Adrenal gland (tissue), 5 donors: ENCODE results near the gene RASA2.

Source experiments
- POLR2A ChIP-seq, 2 donors: fragments of 450-650 bp; IDR thresholded peaks; one replicate each; pipeline ENCODE4 v1.6.1; 2017; ENCODE audit warnings: antibody characterized with exemption in 2 of 2, mild to moderate bottlenecking in 2 of 2, moderate library complexity in 1 of 2
- TF ChIP-seq, protein P1 (sequence below), 6 experiments: fragments of 450-650 bp in 4 of 6; fragments of 200-600 bp in 2 of 6; sonication (generic) in 1 of 6; IDR thresholded peaks; 1 replicate in 5 of 6; 2 replicates in 1 of 6; pipeline versions ENCODE4 v1.5.1 to v1.8.0; 2016 to 2021; ENCODE audit warnings: antibody characterized with exemption in 6 of 6, mild to moderate bottlenecking in 2 of 6, moderate library complexity in 1 of 6
- donor health status: DM: no; HTN: no; CAD: no.

DNA sequence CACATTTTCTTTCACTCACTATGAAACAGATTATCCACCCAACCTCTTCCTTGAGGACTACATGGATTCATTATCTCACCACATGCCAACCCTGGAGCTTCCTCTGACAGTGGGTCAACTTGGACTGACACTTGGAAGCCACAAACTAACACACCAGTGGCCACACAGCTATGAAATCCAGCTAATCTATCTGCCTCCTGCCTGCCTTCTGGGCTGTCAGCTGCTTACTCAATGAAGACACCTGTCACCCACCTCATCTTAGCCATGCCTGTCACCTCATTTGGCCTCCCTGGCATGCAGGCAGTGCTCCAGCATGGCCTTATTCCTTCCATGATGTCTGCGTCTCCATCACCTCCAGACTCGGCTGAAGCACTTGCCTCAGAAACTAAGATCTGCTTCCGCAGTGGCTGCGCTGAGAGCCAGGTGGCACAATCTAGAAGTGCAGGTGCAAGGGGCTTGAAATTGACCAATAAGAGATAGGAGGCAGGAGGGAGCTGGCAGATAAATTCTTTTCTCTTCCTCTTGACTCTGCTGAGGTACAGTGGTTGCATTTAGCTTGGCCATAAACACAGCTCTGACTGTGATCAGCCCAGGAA, 146.1 kb downstream of the RASA2 start:
- no peak for TF ChIP-seq POLR2A (IDR thresholded peaks at IDR 0.05)
- TF ChIP-seq, protein P1, sequence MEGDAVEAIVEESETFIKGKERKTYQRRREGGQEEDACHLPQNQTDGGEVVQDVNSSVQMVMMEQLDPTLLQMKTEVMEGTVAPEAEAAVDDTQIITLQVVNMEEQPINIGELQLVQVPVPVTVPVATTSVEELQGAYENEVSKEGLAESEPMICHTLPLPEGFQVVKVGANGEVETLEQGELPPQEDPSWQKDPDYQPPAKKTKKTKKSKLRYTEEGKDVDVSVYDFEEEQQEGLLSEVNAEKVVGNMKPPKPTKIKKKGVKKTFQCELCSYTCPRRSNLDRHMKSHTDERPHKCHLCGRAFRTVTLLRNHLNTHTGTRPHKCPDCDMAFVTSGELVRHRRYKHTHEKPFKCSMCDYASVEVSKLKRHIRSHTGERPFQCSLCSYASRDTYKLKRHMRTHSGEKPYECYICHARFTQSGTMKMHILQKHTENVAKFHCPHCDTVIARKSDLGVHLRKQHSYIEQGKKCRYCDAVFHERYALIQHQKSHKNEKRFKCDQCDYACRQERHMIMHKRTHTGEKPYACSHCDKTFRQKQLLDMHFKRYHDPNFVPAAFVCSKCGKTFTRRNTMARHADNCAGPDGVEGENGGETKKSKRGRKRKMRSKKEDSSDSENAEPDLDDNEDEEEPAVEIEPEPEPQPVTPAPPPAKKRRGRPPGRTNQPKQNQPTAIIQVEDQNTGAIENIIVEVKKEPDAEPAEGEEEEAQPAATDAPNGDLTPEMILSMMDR (IDR thresholded peaks at IDR 0.05), result no peak
